Tibial nerve (tissue), 4 donors: ENCODE results near the gene CHST5.

Source experiments
- EP300 ChIP-seq, 2 donors: sonication (generic); formaldehyde crosslinking; IDR thresholded peaks; one replicate each; pipeline ENCODE4 v1.6.1; 2017; ENCODE audit warnings: antibody characterized with exemption in 2 of 2, mild to moderate bottlenecking in 1 of 2
- POLR2A ChIP-seq, 2 donors: fragments of 450-650 bp; IDR thresholded peaks; one replicate each; pipeline ENCODE4 v1.6.1; 2017; ENCODE audit warnings: antibody characterized with exemption in 2 of 2, mild to moderate bottlenecking in 2 of 2, moderate library complexity in 2 of 2
- TF ChIP-seq, protein P1 (sequence below), 5 experiments: fragments of 200-600 bp in 3 of 5; fragments of 450-650 bp in 2 of 5; sonication (generic) in 3 of 5; IDR thresholded peaks; one replicate each; pipeline ENCODE4 v1.5.1; 2016 to 2019; ENCODE audit warnings: antibody characterized with exemption in 5 of 5, mild to moderate bottlenecking in 3 of 5, moderate library complexity in 2 of 5

DNA sequence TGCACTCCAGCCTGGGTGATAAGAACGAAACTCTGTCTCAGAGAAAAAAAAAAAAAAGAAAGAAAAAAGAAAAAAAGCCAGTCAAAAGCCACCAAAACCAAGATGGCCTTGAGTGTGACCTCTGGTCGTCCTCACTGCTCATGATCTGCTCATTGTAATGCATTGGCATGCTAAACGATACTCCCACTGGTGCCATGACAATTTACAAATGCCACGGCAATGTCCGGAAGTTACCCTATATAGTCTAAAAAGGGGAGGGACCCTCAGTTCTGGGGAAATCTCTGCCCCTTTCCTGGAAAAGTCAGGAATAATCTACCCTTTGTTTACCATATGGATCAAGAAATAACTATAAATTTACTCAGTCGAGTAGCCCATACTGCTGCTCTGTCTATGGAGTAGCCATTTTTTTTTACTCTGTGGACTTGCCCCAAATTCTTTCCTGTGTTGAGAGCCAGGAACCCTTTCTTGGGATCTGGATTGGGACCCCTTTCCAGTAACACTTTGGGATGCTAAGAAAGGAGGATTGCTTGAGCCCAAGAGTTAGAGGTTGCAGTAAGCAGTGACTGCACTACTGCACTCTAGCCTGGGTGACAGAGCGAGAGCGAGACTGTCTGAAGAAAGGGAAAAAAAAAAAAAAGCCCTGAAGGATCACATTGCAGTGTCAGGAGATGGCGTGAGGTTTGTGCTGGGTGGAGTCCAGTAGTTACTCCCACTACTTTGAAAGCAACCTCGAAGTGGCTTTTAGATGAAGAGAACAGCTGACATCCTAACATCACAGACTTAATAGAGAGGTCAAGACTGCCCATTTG, 23.9 kb upstream of the CHST5 start:
- TF ChIP-seq, protein P1, sequence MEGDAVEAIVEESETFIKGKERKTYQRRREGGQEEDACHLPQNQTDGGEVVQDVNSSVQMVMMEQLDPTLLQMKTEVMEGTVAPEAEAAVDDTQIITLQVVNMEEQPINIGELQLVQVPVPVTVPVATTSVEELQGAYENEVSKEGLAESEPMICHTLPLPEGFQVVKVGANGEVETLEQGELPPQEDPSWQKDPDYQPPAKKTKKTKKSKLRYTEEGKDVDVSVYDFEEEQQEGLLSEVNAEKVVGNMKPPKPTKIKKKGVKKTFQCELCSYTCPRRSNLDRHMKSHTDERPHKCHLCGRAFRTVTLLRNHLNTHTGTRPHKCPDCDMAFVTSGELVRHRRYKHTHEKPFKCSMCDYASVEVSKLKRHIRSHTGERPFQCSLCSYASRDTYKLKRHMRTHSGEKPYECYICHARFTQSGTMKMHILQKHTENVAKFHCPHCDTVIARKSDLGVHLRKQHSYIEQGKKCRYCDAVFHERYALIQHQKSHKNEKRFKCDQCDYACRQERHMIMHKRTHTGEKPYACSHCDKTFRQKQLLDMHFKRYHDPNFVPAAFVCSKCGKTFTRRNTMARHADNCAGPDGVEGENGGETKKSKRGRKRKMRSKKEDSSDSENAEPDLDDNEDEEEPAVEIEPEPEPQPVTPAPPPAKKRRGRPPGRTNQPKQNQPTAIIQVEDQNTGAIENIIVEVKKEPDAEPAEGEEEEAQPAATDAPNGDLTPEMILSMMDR (IDR thresholded peaks at IDR 0.05): no peak
- no peak for TF ChIP-seq EP300 (IDR thresholded peaks at IDR 0.05)
- no peak for TF ChIP-seq POLR2A (IDR thresholded peaks at IDR 0.05)
